HepG2 (cell line): ENCODE data around the gene ZNF302. TPM values are rescaled to one million over a fixed set of nuclear protein-coding genes. Genes with fewer than 3 reads are reported as not detected.

Source experiments
- ATAC-seq: fragments of 200-7000 bp; cut with Tn5 transposase; 3 replicates; pipeline ENCODE4 v1.9.1; 2020; ENCODE audit warnings: mild to moderate bottlenecking, moderate library complexity
- BruUV-seq: library from RNA; stranded (reverse); fragments of 400-500 nt; replicated peaks from 2 replicates; lab custom pipeline; 2021; lab: Mats Ljungman, UMichigan
- CTCF ChIA-PET: fragments of 300-600 bp; formaldehyde crosslinking; extraction: SDS; loops from one replicate; lab custom pipeline; 2021; ENCODE audit warnings: low total read pairs, inconsistent platforms, low intra/inter-chr PET ratio; lab: Yijun Ruan, JAX
- POLR2A ChIA-PET: fragments of 350-600 bp; sonication (Branson Sonifier 250); formaldehyde crosslinking; loops from one replicate; lab custom pipeline; 2020; ENCODE audit warnings: antibody characterized with exemption, inconsistent platforms; lab: Yijun Ruan, JAX
- DNase-seq: peaks from one replicate; pipeline ENCODE4 v3.0.0-alpha.2; 2015; ENCODE audit warnings: low spot score
- FAIRE-seq: peaks from 3 replicates; lab custom pipeline; 2011; peaks lifted over from hg19 to GRCh38; lab: Jason Lieb, UNC
- H2AFZ ChIP-seq: one replicate; pipeline ENCODE4 v1.6.1; 2011; ENCODE audit warnings: low read length, inconsistent platforms
- H3K27ac ChIP-seq: fragments of 300-600 bp; 3 replicates; pipeline ENCODE4 v1.8.0; 2011; ENCODE audit warnings: mixed run types, mild to moderate bottlenecking, mixed read lengths, low read length, inconsistent platforms; ENCODE audit not compliant: insufficient read depth; ENCODE audit errors: extremely low read length
- H3K27me3 ChIP-seq, 2 experiments: fragments of 200-600 bp in 1 of 2; 2 replicates in 1 of 2; 3 replicates in 1 of 2; pipeline versions ENCODE4 v1.6.0 to v1.8.0; 2011; ENCODE audit warnings: low read length in 2 of 2, mild to moderate bottlenecking in 2 of 2, moderate library complexity in 2 of 2, inconsistent platforms in 1 of 2; ENCODE audit not compliant: insufficient read depth in 2 of 2, control insufficient read depth in 1 of 2
- H3K36me3 ChIP-seq, 2 experiments: fragments of 200-600 bp in 1 of 2; replicated peaks in 1 of 2; 2 replicates in 1 of 2; 3 replicates in 1 of 2; pipeline versions ENCODE4 v1.5.1 to v1.8.0; 2011; ENCODE audit warnings: low read length in 2 of 2, inconsistent platforms in 1 of 2; ENCODE audit not compliant: insufficient read depth in 2 of 2, control insufficient read depth in 1 of 2
- H3K4me1 ChIP-seq: 2 replicates; pipeline ENCODE4 v1.5.1; 2012; ENCODE audit warnings: low read length, inconsistent platforms; ENCODE audit not compliant: insufficient read depth
- H3K4me2 ChIP-seq: 2 replicates; pipeline ENCODE4 v1.6.0; 2011; ENCODE audit warnings: low read depth, low read length, inconsistent platforms
- H3K4me3 ChIP-seq, 3 experiments: fragments of 200-600 bp in 1 of 3; sonication (generic), shearing (Covaris generic) in 1 of 3; replicated peaks in 1 of 3; 2 replicates each; pipeline ENCODE4 v1.5.1; 2011 to 2016; ENCODE audit warnings: low read length in 3 of 3, inconsistent platforms in 2 of 3, low read depth in 2 of 3, mild to moderate bottlenecking in 2 of 3, control low read depth in 1 of 3, mixed read lengths in 1 of 3; ENCODE audit not compliant: insufficient read depth in 1 of 3
- H3K79me2 ChIP-seq: one replicate; pipeline ENCODE4 v1.6.1; 2011; ENCODE audit warnings: low read length, inconsistent platforms; ENCODE audit not compliant: insufficient read depth
- H3K9ac ChIP-seq: 2 replicates; pipeline ENCODE4 v1.6.0; 2011; ENCODE audit warnings: mild to moderate bottlenecking, low read depth, low read length, inconsistent platforms; ENCODE audit not compliant: insufficient read depth
- H3K9me3 ChIP-seq: 2 replicates; pipeline ENCODE4 v1.5.1; 2012; ENCODE audit warnings: mild to moderate bottlenecking, low read length
- H4K20me1 ChIP-seq: 2 replicates; pipeline ENCODE4 v1.6.0; 2011; ENCODE audit warnings: inconsistent platforms, mild to moderate bottlenecking, low read length, moderate library complexity; ENCODE audit not compliant: insufficient read depth
- LCORL ChIP-seq, 2 experiments: fragments of 450-650 bp in 1 of 2; sonication (generic) in 1 of 2; formaldehyde crosslinking in 1 of 2; IDR thresholded peaks; 2 replicates each; pipeline versions ENCODE4 v1.5.0 to v1.6.1; 2017 to 2020; ENCODE audit warnings: antibody characterized with exemption in 1 of 2, missing genetic modification reagents in 1 of 2
- POLR2AphosphoS2 ChIP-seq: IDR thresholded peaks from 2 replicates; pipeline ENCODE4 v1.6.1; 2011; ENCODE audit warnings: low read depth, low read length, improper control_type of control experiment
- RORA ChIP-seq: sonication (generic); formaldehyde crosslinking; IDR thresholded peaks from 2 replicates; pipeline ENCODE4 v1.5.0; 2020; ENCODE audit warnings: mild to moderate bottlenecking, missing genetic modification reagents, moderate library complexity
- TRIM24 ChIP-seq: sonication (generic); formaldehyde crosslinking; IDR thresholded peaks from 2 replicates; pipeline ENCODE4 v1.8.0; 2022; ENCODE audit warnings: mild to moderate bottlenecking, missing genetic modification reagents
- ZC3H13 ChIP-seq: sonication (generic); formaldehyde crosslinking; IDR thresholded peaks from 2 replicates; pipeline ENCODE4 v1.8.1; 2023; ENCODE audit warnings: mild to moderate bottlenecking, missing genetic modification reagents, moderate library complexity
- ZFP90 ChIP-seq: sonication (generic); formaldehyde crosslinking; IDR thresholded peaks from 2 replicates; pipeline ENCODE4 v1.8.0; 2022; ENCODE audit warnings: missing genetic modification reagents, mild to moderate bottlenecking, inconsistent platforms, borderline replicate concordance
- ZMAT3 ChIP-seq: sonication (generic); formaldehyde crosslinking; conservative IDR thresholded peaks from 2 replicates; pipeline ENCODE4 v1.7.0; 2021; ENCODE audit warnings: missing genetic modification reagents
- ZNF225 ChIP-seq: sonication (generic); formaldehyde crosslinking; IDR thresholded peaks from 2 replicates; pipeline ENCODE4 v1.4.0; 2020; ENCODE audit warnings: mild to moderate bottlenecking, missing genetic modification reagents
- ZNF552 ChIP-seq: sonication (generic); formaldehyde crosslinking; IDR thresholded peaks from 2 replicates; pipeline ENCODE4 v1.9.0; 2022; ENCODE audit warnings: missing genetic modification reagents, mild to moderate bottlenecking, borderline replicate concordance
- ZNF615 ChIP-seq: sonication (generic); formaldehyde crosslinking; IDR thresholded peaks from 2 replicates; pipeline ENCODE4 v1.5.0; 2020; ENCODE audit warnings: mild to moderate bottlenecking, missing genetic modification reagents, borderline replicate concordance
- WGBS: methylation state at CpG from one replicate; pipeline ENCODE4 v1.1.6; 2017; ENCODE audit warnings: low lambda C conversion rate; 5-methylcytosine and 5-hydroxymethylcytosine counted together
- in situ Hi-C: cut with HindIII; loops from 2 replicates; pipeline ENCODE4 v1.10.0; 2017; ENCODE audit warnings: low pct_unique_long_range_greater_than_20kb; ENCODE audit not compliant: extremely low pct_ligation_motif_present
- intact Hi-C: fragments of 100-400 bp; cut with micrococcal nuclease; formaldehyde crosslinking; loops from one replicate; pipeline ENCODE4 v1.10.0; 2022; ENCODE audit not compliant: unreplicated experiment
- polyA plus RNA-seq, 8 experiments: library from polyadenylated mRNA; depleted of rRNA in 3 of 8; stranded (reverse) in 7 of 8; unstranded in 1 of 8; fragments of >200 nt; fragmentation: Illumina TruSeq in 4 of 8; extraction: Trizol in 4 of 8; gene quantifications; 2 replicates each; pipeline versions ENCODE4 v1.2.1 to v1.2.3, GENCODE V29; 2011 to 2016; ENCODE audit warnings: low read depth in 4 of 8, missing spikeins in 1 of 8, mixed read lengths in 1 of 8; ENCODE audit not compliant: insufficient read depth in 1 of 8
- total RNA-seq, 5 experiments: library from RNA; depleted of rRNA; stranded (reverse); fragments of >200 nt; fragmentation: Illumina TruSeq; extraction: Trizol; gene quantifications; 2 replicates each; pipeline ENCODE4 v1.2.3, GENCODE V29; 2016; ENCODE audit warnings: low read depth in 1 of 5

ZNF302 gene
- total and polyA plus RNA-seq, 2 of the 13 experiments (the other 11 are each of a cell fraction or from before 2014, with no cell fraction given), result not detected

- Histone ChIP-seq H3K79me2 (no peaks in the 10 kb centered on the region), H4K20me1 (no peaks in the 10 kb centered on the region), H2AFZ (peak overlapping the region; percentile 36), H3K9ac (peak overlapping the region; percentile 64; the same call in 1 of the 2 replicates), H3K27ac (peak overlapping the region; percentile 44), H3K36me3 (no peaks in the 10 kb centered on the region), H3K4me1 (peaks cover 42% of the 10 kb centered on the region), H3K4me3 (peak overlapping the region; percentile 56 to 61 (median 58); a peak in 5 of 6 replicates), H3K27me3 (no peaks in the 10 kb centered on the region; a peak in 2 of 5 replicates), H3K9me3 (no peaks in the 10 kb centered on the region), H3K4me2 (peak overlapping the region; percentile 60)
- FAIRE-seq (no peak), ATAC-seq (peak; percentile 10; the same call in 2 of the 3 replicates), DNase-seq (no peak)
- intact Hi-C loops (no loop called here), in situ Hi-C loops (no loop called here)
- 74% methylated on average over 5 of the region's 9 CpGs for WGBS
- CTCF ChIA-PET, result no interaction called here
- POLR2A ChIA-PET, result no interaction called here
- no TSS peak for BruUV-seq
- no peak for TF ChIP-seq ZC3H13 (CRISPR knock-in tag)
- TF ChIP-seq RORA, result no peak
- TF ChIP-seq TRIM24 (CRISPR knock-in tag), result no peak
- TF ChIP-seq LCORL (IDR thresholded peaks at IDR 0.05), result no peak
- TF ChIP-seq LCORL (CRISPR knock-in tag; IDR thresholded peaks at IDR 0.05), result no peak
- TF ChIP-seq ZFP90 (CRISPR knock-in tag), result no peak
- no peak for TF ChIP-seq POLR2AphosphoS2
- no peak for TF ChIP-seq ZNF615 (CRISPR knock-in tag)
- no peak for TF ChIP-seq ZNF552 (CRISPR knock-in tag)
- TF ChIP-seq ZMAT3 (CRISPR knock-in tag), result no peak
- TF ChIP-seq ZNF225 (CRISPR knock-in tag), result no peak
Measured at GRCh38 chr19:34666958-34667265, 10.6 kb upstream of the ZNF302 start.
